ENCODE data around the gene ROM1.
A peak's percentile ranks its signal among the peaks of the same experiment; 100 is the strongest.
"Not testable (repeated sequence)": the region's sequence is repeated elsewhere in the genome, so short reads cannot be mapped to it uniquely, and the experiment has no call there.

ROM1 gene

GRCh38 chr11:62612366-62613290, at the start of gene ROM1, which contains the start of gene EML3:
ROM1 (plus strand) TSS chr11:62613257; CDS start chr11:62613282, 25 bp downstream.
EML3 (minus strand) TSS chr11:62612775; CDS start chr11:62612457, 318 bp downstream.
- DNase-seq (ENCODE audit: low spot score in 2 of 2) = peak; percentile 85 to 95
- H3K9me3 ChIP-seq = no peaks in the 10 kb centered on the region
- H3K36me3 ChIP-seq (replicated peaks) = peaks cover 36% of the 10 kb centered on the region
- in situ Hi-C loops (cut with MboI; ENCODE audit: low sequenced_read_pairs) = no loop called here
- H3K27me3 ChIP-seq (ENCODE audit: low read depth) = no peaks in the 10 kb centered on the region
- peak within 1 kb of the TSS; percentile 50 for H3K4me3 ChIP-seq
- peaks cover 6% of the 10 kb centered on the region for H3K4me1 ChIP-seq

- no peak for DNase-seq (ENCODE audit: low spot score in 2 of 2)
- peaks cover 96% of the 10 kb centered on the region for H3K36me3 ChIP-seq (replicated peaks)
- H3K9me3 ChIP-seq = no peaks in the 10 kb centered on the region
- peaks cover 5% of the 10 kb centered on the region for H3K4me1 ChIP-seq
- no peak overlapping the region for H3K4me3 ChIP-seq
- in situ Hi-C loops (cut with MboI; ENCODE audit: low sequenced_read_pairs) = no loop called here
- H3K27me3 ChIP-seq (ENCODE audit: low read depth) = no peaks in the 10 kb centered on the region
These were observed 47.8 kb upstream of the ROM1 start for GRCh38 chr11:62565100-62565802.

- no peak for DNase-seq (ENCODE audit: low spot score in 2 of 2)
- H3K36me3 ChIP-seq (replicated peaks) = peaks cover 96% of the 10 kb centered on the region
- no peaks in the 10 kb centered on the region for H3K27me3 ChIP-seq (ENCODE audit: low read depth)
- H3K4me1 ChIP-seq = peaks cover 3% of the 10 kb centered on the region
- in situ Hi-C loops (cut with MboI; ENCODE audit: low sequenced_read_pairs) = no loop called here
- H3K4me3 ChIP-seq = no peak overlapping the region
- no peaks in the 10 kb centered on the region for H3K9me3 ChIP-seq
These were observed 46.8 kb upstream of the ROM1 start for GRCh38 chr11:62566247-62566646.

- H3K4me1 ChIP-seq = peaks cover 10% of the 10 kb centered on the region
- in situ Hi-C loops (cut with MboI; ENCODE audit: low sequenced_read_pairs) = no loop called here
These were observed 45.9 kb upstream of the ROM1 start for GRCh38 chr11:62567018-62567633.

GRCh38 chr11:62569611-62570010, 43.4 kb upstream of the ROM1 start:
- Histone ChIP-seq H3K36me3 (replicated peaks) (peaks cover 93% of the 10 kb centered on the region), H3K9me3 (no peaks in the 10 kb centered on the region), H3K27me3 (ENCODE audit: low read depth) (no peaks in the 10 kb centered on the region), H3K4me1 (peaks cover 17% of the 10 kb centered on the region), H3K4me3 (no peak overlapping the region)
- in situ Hi-C loops (cut with MboI; ENCODE audit: low sequenced_read_pairs) = no loop called here
- no peak for DNase-seq (ENCODE audit: low spot score in 2 of 2)

More at GRCh38 chr11:62567018-62567633, 45.9 kb upstream of the ROM1 start:
- no peak for DNase-seq (ENCODE audit: low spot score in 2 of 2)
- Histone ChIP-seq H3K27me3 (ENCODE audit: low read depth) (no peaks in the 10 kb centered on the region), H3K9me3 (no peaks in the 10 kb centered on the region), H3K36me3 (replicated peaks) (peaks cover 98% of the 10 kb centered on the region), H3K4me3 (no peak overlapping the region)

- H3K4me3 ChIP-seq; DNase-seq (ENCODE audit: low spot score in 2 of 2); H3K27me3 ChIP-seq (ENCODE audit: low read depth); H3K9me3 ChIP-seq; in situ Hi-C loops (cut with MboI; ENCODE audit: low sequenced_read_pairs): not testable (repeated sequence)
- H3K36me3 ChIP-seq (replicated peaks) = peaks cover 94% of the 10 kb centered on the region
- peaks cover 25% of the 10 kb centered on the region for H3K4me1 ChIP-seq
These were observed 42.2 kb upstream of the ROM1 start for GRCh38 chr11:62570903-62571302.

GRCh38 chr11:62571493-62571892, 41.6 kb upstream of the ROM1 start:
- Histone ChIP-seq H3K4me1 (peaks cover 25% of the 10 kb centered on the region), H3K4me3 (peak overlapping the region; percentile 89), H3K36me3 (replicated peaks) (peaks cover 94% of the 10 kb centered on the region)
- in situ Hi-C loops (cut with MboI; ENCODE audit: low sequenced_read_pairs); DNase-seq (ENCODE audit: low spot score in 2 of 2); H3K27me3 ChIP-seq (ENCODE audit: low read depth); H3K9me3 ChIP-seq: not testable (repeated sequence)

GRCh38 chr11:62572431-62572830, 40.6 kb upstream of the ROM1 start:
- Histone ChIP-seq H3K27me3 (ENCODE audit: low read depth) (no peaks in the 10 kb centered on the region), H3K9me3 (no peaks in the 10 kb centered on the region), H3K36me3 (replicated peaks) (peaks cover 92% of the 10 kb centered on the region), H3K4me3 (peak overlapping the region; percentile 89), H3K4me1 (peaks cover 25% of the 10 kb centered on the region)
- in situ Hi-C loops (cut with MboI; ENCODE audit: low sequenced_read_pairs) = no loop called here
- DNase-seq (ENCODE audit: low spot score in 2 of 2) = no peak

GRCh38 chr11:62573006-62573591, 40.0 kb upstream of the ROM1 start:
- peaks cover 25% of the 10 kb centered on the region for H3K4me1 ChIP-seq
- peak in 1 of 2 experiments; percentile 40 for DNase-seq (ENCODE audit: low spot score in 2 of 2)
- H3K9me3 ChIP-seq = no peaks in the 10 kb centered on the region
- peak overlapping the region; percentile 89 for H3K4me3 ChIP-seq
- H3K27me3 ChIP-seq (ENCODE audit: low read depth) = no peaks in the 10 kb centered on the region
- H3K36me3 ChIP-seq (replicated peaks) = peaks cover 86% of the 10 kb centered on the region
- in situ Hi-C loops (cut with MboI; ENCODE audit: low sequenced_read_pairs) = no loop called here

GRCh38 chr11:62573592-62574362, 39.3 kb upstream of the ROM1 start, which contains the start of gene EEF1G:
EEF1G (minus strand) TSS chr11:62573891; CDS start chr11:62573842, 49 bp downstream.
- Histone ChIP-seq H3K9me3 (no peaks in the 10 kb centered on the region), H3K4me3 (peak within 1 kb of the TSS; percentile 89), H3K27me3 (ENCODE audit: low read depth) (no peaks in the 10 kb centered on the region), H3K4me1 (peaks cover 25% of the 10 kb centered on the region), H3K36me3 (replicated peaks) (peaks cover 86% of the 10 kb centered on the region)
- in situ Hi-C loops (cut with MboI; ENCODE audit: low sequenced_read_pairs) = no loop called here
- peak; percentile 99 for DNase-seq (ENCODE audit: low spot score in 2 of 2)

- in situ Hi-C loops (cut with MboI; ENCODE audit: low sequenced_read_pairs) = no loop called here
- Histone ChIP-seq H3K4me1 (peaks cover 25% of the 10 kb centered on the region), H3K9me3 (no peaks in the 10 kb centered on the region), H3K27me3 (ENCODE audit: low read depth) (no peaks in the 10 kb centered on the region), H3K36me3 (replicated peaks) (peaks cover 82% of the 10 kb centered on the region), H3K4me3 (peak overlapping the region; percentile 89)
- peak in 1 of 2 experiments; percentile 50 for DNase-seq (ENCODE audit: low spot score in 2 of 2)
These were observed 38.5 kb upstream of the ROM1 start for GRCh38 chr11:62574363-62575071.

GRCh38 chr11:62575156-62575555, 37.9 kb upstream of the ROM1 start:
- no peaks in the 10 kb centered on the region for H3K27me3 ChIP-seq (ENCODE audit: low read depth)
- DNase-seq (ENCODE audit: low spot score in 2 of 2) = no peak
- H3K4me1 ChIP-seq = peaks cover 24% of the 10 kb centered on the region
- H3K36me3 ChIP-seq (replicated peaks) = peaks cover 79% of the 10 kb centered on the region
- H3K9me3 ChIP-seq = no peaks in the 10 kb centered on the region
- peak overlapping the region; percentile 89 for H3K4me3 ChIP-seq
- in situ Hi-C loops (cut with MboI; ENCODE audit: low sequenced_read_pairs) = no loop called here

Measured in HAP-1 (cell line).